Gastroesophageal sphincter (tissue), 3 donors: ENCODE results near the gene ATP8A1.

Source experiments
- CTCF ChIP-seq, 4 experiments: fragments of 200-600 bp in 2 of 4; fragments of 450-650 bp in 2 of 4; sonication (generic) in 1 of 4; IDR thresholded peaks; one replicate each; pipeline ENCODE4 v1.5.1; 2017 to 2019; ENCODE audit warnings: antibody characterized with exemption in 4 of 4, mild to moderate bottlenecking in 2 of 4, moderate library complexity in 2 of 4
- EP300 ChIP-seq: sonication (generic); formaldehyde crosslinking; IDR thresholded peaks from one replicate; pipeline ENCODE4 v1.6.1; 2017; ENCODE audit warnings: antibody characterized with exemption, mild to moderate bottlenecking
- POLR2A ChIP-seq, 2 donors: fragments of 450-650 bp; IDR thresholded peaks; one replicate each; pipeline ENCODE4 v1.6.1; 2017; ENCODE audit warnings: antibody characterized with exemption in 2 of 2, mild to moderate bottlenecking in 2 of 2, moderate library complexity in 1 of 2
- POLR2AphosphoS5 ChIP-seq: sonication (generic); formaldehyde crosslinking; IDR thresholded peaks from one replicate; pipeline ENCODE4 v1.6.1; 2017; ENCODE audit warnings: antibody characterized with exemption

- TF ChIP-seq CTCF (IDR thresholded peaks at IDR 0.05) = no peak
- no peak for TF ChIP-seq POLR2A (IDR thresholded peaks at IDR 0.05)
- no peak for TF ChIP-seq POLR2AphosphoS5
- no peak for TF ChIP-seq EP300
Observed at GRCh38 chr4:42690537-42690936, 33.6 kb upstream of the ATP8A1 start.
